K562 (cell line): ENCODE data around the gene TMEM108. TPM values are rescaled to one million over a fixed set of nuclear protein-coding genes. Genes with fewer than 3 reads are reported as not detected.
A peak's percentile ranks its signal among the peaks of the same experiment; 100 is the strongest.

Source experiments
- ATAC-seq: fragments of 200-7000 bp; cut with Tn5 transposase; 3 replicates; pipeline ENCODE4 v1.9.1; 2020; ENCODE audit warnings: moderate library complexity
- BruUV-seq: library from RNA; stranded (reverse); fragments of 400-500 nt; replicated peaks from 2 replicates; lab custom pipeline; 2021; lab: Mats Ljungman, UMichigan
- CTCF ChIA-PET: fragments of 300-600 bp; formaldehyde crosslinking; extraction: SDS; loops from one replicate; lab custom pipeline; 2021; ENCODE audit warnings: low intra/inter-chr PET ratio; lab: Yijun Ruan, JAX
- POLR2A ChIA-PET: fragments of 300-600, 350-650 bp; sonication (Branson Sonifier 250); formaldehyde crosslinking; extraction: SDS; loops from one replicate; lab custom pipeline; 2021; ENCODE audit warnings: antibody characterized with exemption, inconsistent platforms; lab: Yijun Ruan, JAX
- DNase-seq, 4 experiments: peaks; one replicate each; pipeline versions ENCODE4 v3.0.0 to v3.0.0-alpha.2; 2011 to 2018; ENCODE audit warnings: low spot score in 3 of 4, mixed read lengths in 3 of 4; ENCODE audit errors: extremely low read depth in 1 of 4
- FAIRE-seq: peaks from 2 replicates; lab custom pipeline; 2011; peaks lifted over from hg19 to GRCh38; lab: Jason Lieb, UNC
- H2AFZ ChIP-seq: 2 replicates; pipeline ENCODE4 v1.6.0; 2011; ENCODE audit warnings: low read depth, low read length, control low read depth, inconsistent platforms
- H3K27ac ChIP-seq: fragments of 200-600 bp; 3 replicates; pipeline ENCODE4 v1.8.0; 2011; ENCODE audit warnings: low read depth, mild to moderate bottlenecking, control low read depth, inconsistent platforms, low read length, moderate library complexity, mixed read lengths; ENCODE audit errors: extremely low read depth
- H3K27me3 ChIP-seq, 2 experiments: fragments of 300-600 bp in 1 of 2; 2 replicates in 1 of 2; 3 replicates in 1 of 2; pipeline versions ENCODE4 v1.6.0 to v1.8.0; 2011; ENCODE audit warnings: inconsistent platforms in 2 of 2, low read length in 2 of 2, mild to moderate bottlenecking in 1 of 2, mixed read lengths in 1 of 2, moderate library complexity in 1 of 2; ENCODE audit not compliant: control insufficient read depth in 2 of 2, insufficient read depth in 2 of 2
- H3K36me3 ChIP-seq: fragments of 300-600 bp; 3 replicates; pipeline ENCODE4 v1.8.0; 2011; ENCODE audit warnings: mild to moderate bottlenecking, low read length, inconsistent platforms; ENCODE audit not compliant: control insufficient read depth, insufficient read depth
- H3K4me1 ChIP-seq, 2 experiments: fragments of 200-600 bp in 1 of 2; replicated peaks in 1 of 2; 2 replicates in 1 of 2; 3 replicates in 1 of 2; pipeline versions ENCODE4 v1.5.1 to v1.8.0; 2011; ENCODE audit warnings: inconsistent platforms in 2 of 2, low read length in 2 of 2, mild to moderate bottlenecking in 1 of 2, mixed read lengths in 1 of 2, moderate library complexity in 1 of 2; ENCODE audit not compliant: control insufficient read depth in 2 of 2, insufficient read depth in 2 of 2
- H3K4me2 ChIP-seq: 2 replicates; pipeline ENCODE4 v1.6.1; 2011; ENCODE audit warnings: low read length, control low read depth, inconsistent platforms, mixed read lengths; ENCODE audit not compliant: insufficient read depth
- H3K4me3 ChIP-seq: fragments of 200-600 bp; sonication (generic), shearing (Covaris generic); 2 replicates; pipeline ENCODE4 v1.5.1; 2016; ENCODE audit warnings: control low read depth, inconsistent platforms
- H3K79me2 ChIP-seq: fragments of 200-600 bp; 3 replicates; pipeline ENCODE4 v1.8.0; 2011; ENCODE audit warnings: low read length, inconsistent platforms; ENCODE audit not compliant: control insufficient read depth, insufficient read depth
- H3K9ac ChIP-seq, 2 experiments: 2 replicates each; pipeline versions ENCODE4 v1.6.0 to v1.6.1; 2011; ENCODE audit warnings: low read depth in 2 of 2, low read length in 2 of 2, control low read depth in 1 of 2, inconsistent platforms in 1 of 2, mild to moderate bottlenecking in 1 of 2, mixed read lengths in 1 of 2; ENCODE audit not compliant: insufficient read depth in 1 of 2
- H3K9me1 ChIP-seq: one replicate; pipeline ENCODE4 v1.6.0; 2011; ENCODE audit warnings: inconsistent platforms, mild to moderate bottlenecking, low read length, moderate library complexity; ENCODE audit not compliant: control insufficient read depth, insufficient read depth
- H3K9me3 ChIP-seq: replicated peaks from 2 replicates; pipeline ENCODE4 v1.5.1; 2011; ENCODE audit warnings: low read depth, low read length, inconsistent platforms; ENCODE audit not compliant: control insufficient read depth, insufficient read depth
- H4K20me1 ChIP-seq: replicated peaks from 2 replicates; pipeline ENCODE4 v1.6.1; 2011; ENCODE audit warnings: low read length, inconsistent platforms, mixed read lengths; ENCODE audit not compliant: control insufficient read depth, insufficient read depth
- CEBPB ChIP-seq: fragments of 450-650 bp; IDR thresholded peaks from 2 replicates; pipeline ENCODE4 v1.6.1; 2016; ENCODE audit warnings: missing genetic modification characterization, missing compliant biosample characterization
- CGGBP1 ChIP-seq: fragments of 250-450 bp; sonication (Bioruptor Pico); IDR thresholded peaks from 2 replicates; pipeline ENCODE4 v1.9.0; 2021; ENCODE audit warnings: mild to moderate bottlenecking
- CXXC5 ChIP-seq: fragments of 250-450 bp; sonication (Bioruptor Pico); IDR thresholded peaks from 2 replicates; pipeline ENCODE4 v1.8.0; 2022; ENCODE audit warnings: inconsistent platforms, mild to moderate bottlenecking, moderate library complexity
- EHMT2 ChIP-seq: fragments of 450-650 bp; IDR thresholded peaks from 2 replicates; pipeline ENCODE4 v1.6.1; 2018; ENCODE audit warnings: antibody characterized with exemption
- ILF3 ChIP-seq: fragments of 450-650 bp; IDR thresholded peaks from 2 replicates; pipeline ENCODE4 v1.6.1; 2018; ENCODE audit warnings: antibody characterized with exemption, mild to moderate bottlenecking, moderate library complexity, borderline replicate concordance
- KAT7 ChIP-seq: sonication (generic); formaldehyde crosslinking; IDR thresholded peaks from 2 replicates; pipeline ENCODE4 v1.8.0; 2022; ENCODE audit warnings: missing genetic modification reagents, mild to moderate bottlenecking, borderline replicate concordance
- SMC3 ChIP-seq: conservative IDR thresholded peaks from 2 replicates; pipeline ENCODE4 v1.6.1; 2011; ENCODE audit warnings: low read depth, low read length, improper control_type of control experiment; ENCODE audit not compliant: insufficient read depth
- ZFX ChIP-seq: sonication (generic); formaldehyde crosslinking; IDR thresholded peaks from 2 replicates; pipeline ENCODE4 v1.8.0; 2022; ENCODE audit warnings: mild to moderate bottlenecking, missing genetic modification reagents, moderate library complexity
- ZNF551 ChIP-seq: fragments of 250-450 bp; sonication (Bioruptor Pico); IDR thresholded peaks from 2 replicates; pipeline ENCODE4 v1.5.0; 2021; ENCODE audit warnings: mild to moderate bottlenecking, moderate library complexity
- in situ Hi-C: fragments of 300-500 bp; cut with MboI; formaldehyde crosslinking; loops from 4 replicates; pipeline ENCODE4 v1.15.0; 2018; ENCODE audit warnings: inconsistent platforms, mixed read lengths
- intact Hi-C: fragments of 100-400 bp; cut with micrococcal nuclease; formaldehyde crosslinking; loops from 2 replicates; pipeline ENCODE4 v1.14.2; 2022
- polyA plus RNA-seq, 8 experiments: library from polyadenylated mRNA; depleted of rRNA in 4 of 8; stranded (reverse) in 5 of 8; unstranded in 3 of 8; fragments of >200 nt; fragmentation: Nextera tagmentation in 2 of 8; fragmentation: Illumina TruSeq in 1 of 8; extraction: Ambion mirVana in 2 of 8; extraction: Trizol in 1 of 8; gene quantifications; 2 replicates each; pipeline versions ENCODE4 v1.2.1 to v1.2.3, GENCODE V29; 2011 to 2014; ENCODE audit warnings: inconsistent platforms in 1 of 8, missing spikeins in 1 of 8
- total RNA-seq, 7 experiments: library from RNA; depleted of rRNA in 6 of 7; stranded (reverse); fragments of >200 nt in 6 of 7; fragmentation: Illumina TruSeq in 2 of 7; extraction: Trizol in 2 of 7; gene quantifications; 2 replicates each; pipeline versions ENCODE4 v1.2.1 to v1.2.3, GENCODE V29; 2011 to 2021; ENCODE audit warnings: low replicate concordance in 1 of 7
- TF ChIP-seq, protein P1 (sequence below), 3 experiments: IDR thresholded peaks in 2 of 3; conservative IDR thresholded peaks in 1 of 3; 2 replicates each; pipeline ENCODE4 v1.5.1; 2011 to 2012; ENCODE audit warnings: low read length in 3 of 3, mild to moderate bottlenecking in 3 of 3, control low read depth in 2 of 3, improper control_type of control experiment in 1 of 3, inconsistent platforms in 1 of 3, low read depth in 1 of 3, mixed read lengths in 1 of 3, moderate library complexity in 1 of 3; ENCODE audit not compliant: insufficient read depth in 2 of 3
- TF ChIP-seq, protein P2 (sequence below): fragments of 250-450 bp; sonication (Bioruptor Pico); IDR thresholded peaks from 2 replicates; pipeline ENCODE4 v1.4.0; 2020; ENCODE audit warnings: borderline replicate concordance
- TF ChIP-seq, protein P3 (sequence below): IDR thresholded peaks from 2 replicates; pipeline ENCODE4 v1.6.1; 2014; ENCODE audit warnings: antibody characterized with exemption

The TMEM108 gene
- total and polyA plus RNA-seq, 9 of the 15 experiments (the other 6 are each of a cell fraction or from before 2014, with no cell fraction given): 0.65 to 11.1 (median 3.4) TPM

DNA sequence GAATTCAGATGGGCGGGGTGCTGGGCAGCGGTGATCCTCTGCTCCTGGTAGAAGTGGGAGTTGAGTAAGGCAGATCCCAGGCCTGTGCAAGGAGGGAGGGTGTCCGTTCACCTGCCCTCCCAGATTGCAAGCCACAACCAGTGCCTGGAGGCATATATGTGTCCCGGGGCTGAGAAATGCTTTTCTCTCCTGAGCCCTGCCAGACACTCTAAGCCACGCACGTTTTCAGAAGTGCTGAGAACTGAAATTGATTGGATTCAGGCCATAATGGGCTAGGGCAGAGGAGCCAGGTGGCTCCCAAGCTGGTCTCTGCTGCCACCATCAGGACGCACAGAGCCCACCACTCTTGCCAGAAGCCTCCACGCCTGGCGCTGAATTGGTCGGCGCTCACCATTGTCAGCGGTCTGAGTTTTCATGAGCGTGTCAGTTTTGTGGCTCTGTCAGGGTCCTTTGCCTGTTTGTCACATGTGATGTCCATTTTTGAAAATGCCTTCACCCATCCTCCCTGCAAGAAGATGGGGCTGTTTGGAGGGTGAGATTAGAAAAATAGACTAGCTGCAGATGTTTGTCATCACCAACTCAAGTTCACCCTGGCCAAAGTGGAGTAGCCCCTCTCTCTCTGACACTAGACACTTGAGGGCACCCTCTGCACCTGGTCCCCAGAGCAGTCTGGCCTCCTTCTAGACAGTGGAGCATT, 346.3 kb downstream of the TMEM108 start (continued):
- peak; percentile 41; the same call in 1 of the 2 replicates for TF ChIP-seq SMC3

DNA sequence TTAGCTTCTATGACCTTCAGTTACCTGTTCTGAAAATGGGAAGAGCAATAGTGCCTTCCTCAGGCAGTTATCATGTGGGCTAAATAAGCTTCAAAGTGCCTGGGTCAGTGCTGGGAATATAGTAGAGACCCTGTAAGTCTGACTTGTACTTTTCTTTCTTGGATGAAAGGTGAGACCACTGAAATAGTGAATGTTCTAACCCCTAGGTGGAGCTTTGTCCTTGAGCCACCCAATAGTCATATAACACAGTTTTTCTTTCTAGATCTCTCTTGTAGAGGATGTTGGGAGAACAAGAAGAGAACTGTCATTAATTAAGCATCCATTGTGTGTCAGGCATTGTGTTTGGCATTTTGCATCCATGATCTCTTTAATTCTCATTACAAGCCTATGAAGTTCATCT, 348.7 kb downstream of the TMEM108 start:
- no peaks in the 10 kb centered on the region for H3K9me1 ChIP-seq
- H3K4me3 ChIP-seq: no peak overlapping the region
- intact Hi-C loops (no loop called here), in situ Hi-C loops (loop anchor here (10.0 to 25.0 kb wide), 2 partner anchors 350 to 652 kb away; partner anchors contain the start of gene TMEM108)
- no peak overlapping the region for H3K4me2 ChIP-seq
- no peaks in the 10 kb centered on the region; a peak in 1 of 5 replicates for H3K4me1 ChIP-seq
- no peak overlapping the region for H3K27ac ChIP-seq
- no peaks in the 10 kb centered on the region for H3K9me3 ChIP-seq
- ChIA-PET CTCF (no interaction called here), POLR2A (no interaction called here)
- BruUV-seq: no TSS peak
- TF ChIP-seq ZFX: no peak
- no peak for TF ChIP-seq KAT7
- TF ChIP-seq, protein P1, sequence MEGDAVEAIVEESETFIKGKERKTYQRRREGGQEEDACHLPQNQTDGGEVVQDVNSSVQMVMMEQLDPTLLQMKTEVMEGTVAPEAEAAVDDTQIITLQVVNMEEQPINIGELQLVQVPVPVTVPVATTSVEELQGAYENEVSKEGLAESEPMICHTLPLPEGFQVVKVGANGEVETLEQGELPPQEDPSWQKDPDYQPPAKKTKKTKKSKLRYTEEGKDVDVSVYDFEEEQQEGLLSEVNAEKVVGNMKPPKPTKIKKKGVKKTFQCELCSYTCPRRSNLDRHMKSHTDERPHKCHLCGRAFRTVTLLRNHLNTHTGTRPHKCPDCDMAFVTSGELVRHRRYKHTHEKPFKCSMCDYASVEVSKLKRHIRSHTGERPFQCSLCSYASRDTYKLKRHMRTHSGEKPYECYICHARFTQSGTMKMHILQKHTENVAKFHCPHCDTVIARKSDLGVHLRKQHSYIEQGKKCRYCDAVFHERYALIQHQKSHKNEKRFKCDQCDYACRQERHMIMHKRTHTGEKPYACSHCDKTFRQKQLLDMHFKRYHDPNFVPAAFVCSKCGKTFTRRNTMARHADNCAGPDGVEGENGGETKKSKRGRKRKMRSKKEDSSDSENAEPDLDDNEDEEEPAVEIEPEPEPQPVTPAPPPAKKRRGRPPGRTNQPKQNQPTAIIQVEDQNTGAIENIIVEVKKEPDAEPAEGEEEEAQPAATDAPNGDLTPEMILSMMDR (IDR thresholded peaks at IDR 0.05 in 2 of 3, conservative IDR thresholded peaks at IDR 0.05 in 1 of 3; ENCODE audit: insufficient read depth in 2 of 3, low read depth in 1 of 3, low read length in 3 of 3): no peak
- no peak for TF ChIP-seq ZNF551
- TF ChIP-seq EHMT2: no peak
- no peak for TF ChIP-seq CXXC5 (CRISPR knock-in tag)
- TF ChIP-seq, protein P2, sequence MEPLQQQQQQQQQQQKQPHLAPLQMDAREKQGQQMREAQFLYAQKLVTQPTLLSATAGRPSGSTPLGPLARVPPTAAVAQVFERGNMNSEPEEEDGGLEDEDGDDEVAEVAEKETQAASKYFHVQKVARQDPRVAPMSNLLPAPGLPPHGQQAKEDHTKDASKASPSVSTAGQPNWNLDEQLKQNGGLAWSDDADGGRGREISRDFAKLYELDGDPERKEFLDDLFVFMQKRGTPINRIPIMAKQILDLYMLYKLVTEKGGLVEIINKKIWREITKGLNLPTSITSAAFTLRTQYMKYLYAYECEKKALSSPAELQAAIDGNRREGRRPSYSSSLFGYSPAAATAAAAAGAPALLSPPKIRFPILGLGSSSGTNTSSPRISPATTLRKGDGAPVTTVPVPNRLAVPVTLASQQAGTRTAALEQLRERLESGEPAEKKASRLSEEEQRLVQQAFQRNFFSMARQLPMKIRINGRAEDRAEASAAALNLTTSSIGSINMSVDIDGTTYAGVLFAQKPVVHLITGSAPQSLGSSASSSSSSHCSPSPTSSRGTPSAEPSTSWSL (CRISPR knock-in tag): no peak
- TF ChIP-seq, protein P3, sequence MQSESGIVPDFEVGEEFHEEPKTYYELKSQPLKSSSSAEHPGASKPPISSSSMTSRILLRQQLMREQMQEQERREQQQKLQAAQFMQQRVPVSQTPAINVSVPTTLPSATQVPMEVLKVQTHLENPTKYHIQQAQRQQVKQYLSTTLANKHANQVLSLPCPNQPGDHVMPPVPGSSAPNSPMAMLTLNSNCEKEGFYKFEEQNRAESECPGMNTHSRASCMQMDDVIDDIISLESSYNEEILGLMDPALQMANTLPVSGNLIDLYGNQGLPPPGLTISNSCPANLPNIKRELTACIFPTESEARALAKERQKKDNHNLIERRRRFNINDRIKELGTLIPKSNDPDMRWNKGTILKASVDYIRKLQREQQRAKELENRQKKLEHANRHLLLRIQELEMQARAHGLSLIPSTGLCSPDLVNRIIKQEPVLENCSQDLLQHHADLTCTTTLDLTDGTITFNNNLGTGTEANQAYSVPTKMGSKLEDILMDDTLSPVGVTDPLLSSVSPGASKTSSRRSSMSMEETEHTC: no peak
- no peak for TF ChIP-seq CGGBP1 (CRISPR knock-in tag)
- no peak for TF ChIP-seq CEBPB
- TF ChIP-seq ILF3: no peak
- ATAC-seq: no peak
- FAIRE-seq: no peak
- H4K20me1 ChIP-seq: no peaks in the 10 kb centered on the region; the same call in 1 of the 2 replicates
- H3K27me3 ChIP-seq: no peaks in the 10 kb centered on the region
- no peak for DNase-seq
- no peak overlapping the region for H2AFZ ChIP-seq
- H3K36me3 ChIP-seq: no peaks in the 10 kb centered on the region
- H3K79me2 ChIP-seq: no peaks in the 10 kb centered on the region
- no peak overlapping the region for H3K9ac ChIP-seq
